Lower leg skin (tissue), 4 donors: ENCODE measurements around the gene GRAP. TPM values are rescaled to one million over a fixed set of nuclear protein-coding genes. Genes with fewer than 3 reads are reported as not detected.
"Not testable (repeated sequence)": the region's sequence is repeated elsewhere in the genome, so short reads cannot be mapped to it uniquely, and the experiment has no call there.

Experiments
- DNase-seq, 2 donors: peaks; one replicate each; pipeline ENCODE4 v3.0.0-alpha.2; 2019; ENCODE audit warnings: low spot score in 2 of 2
- H3K4me3 ChIP-seq: fragments of 200-600 bp; sonication (generic); 2 replicates; pipeline ENCODE4 v1.5.1; 2017; ENCODE audit warnings: mild to moderate bottlenecking, low read depth; ENCODE audit not compliant: poor library complexity, severe bottlenecking
- WGBS, 2 donors: methylation state at CpG; one replicate each; pipeline ENCODE4 v1.1.5; 2018; 5-methylcytosine and 5-hydroxymethylcytosine counted together
- intact Hi-C: fragments of 100-400 bp; cut with DNase I; formaldehyde crosslinking; loops from one replicate; pipeline ENCODE4 v1.15.0; 2023; ENCODE audit warnings: low total_unique reads
- total RNA-seq, 4 donors: library from RNA; depleted of rRNA; stranded (reverse); fragments of >200 nt; gene quantifications; one replicate each; pipeline ENCODE4 v1.1.0, GENCODE V29; 2016

The GRAP gene
- total RNA-seq = 1 to 10 TPM in 2 of 4 donors, under 1 TPM in 2; 0.55 to 3.5 (median 1.2) TPM

- H3K4me3 ChIP-seq, DNase-seq, intact Hi-C loops: not testable (repeated sequence)
- no CpG with 5 or more reads among the region's 12 CpGs for WGBS, 2 donors
Measured at GRCh38 chr17:19046782-19047375, at the start of gene GRAP. Gene GRAP (minus strand): TSS chr17:19046957. CDS start chr17:19046926, 31 bp downstream.

- WGBS, 2 donors = 83 to 96% methylated on average over 5 to 7 of the region's 15 CpGs
- H3K4me3 ChIP-seq, intact Hi-C loops: not testable (repeated sequence)
- peak in 1 of 2 donors; percentile 84 for DNase-seq
Measured at GRCh38 chr17:19093684-19094438, 47.1 kb upstream of the GRAP start.

- intact Hi-C loops, H3K4me3 ChIP-seq: not testable (repeated sequence)
- 30 to 40% methylated on average over 2 to 11 of the region's 15 CpGs for WGBS, 2 donors
- peak; percentile 33 to 80 for DNase-seq
Measured at GRCh38 chr17:19092737-19093683, 46.3 kb upstream of the GRAP start.

GRCh38 chr17:19090058-19090772, 43.5 kb upstream of the GRAP start:
- DNase-seq, intact Hi-C loops, H3K4me3 ChIP-seq: not testable (repeated sequence)
- WGBS, 2 donors = no CpG with 5 or more reads among the region's 13 CpGs

- peak in 1 of 2 donors; percentile 12 for DNase-seq
- intact Hi-C loops = not testable (repeated sequence)
Measured at GRCh38 chr17:19088804-19089685, 42.3 kb upstream of the GRAP start.

GRCh38 chr17:19077386-19077785, 30.6 kb upstream of the GRAP start:
- no CpG with 5 or more reads among the region's 3 CpGs for WGBS, 2 donors
- H3K4me3 ChIP-seq, intact Hi-C loops, DNase-seq: not testable (repeated sequence)

More at GRCh38 chr17:19088804-19089685, 42.3 kb upstream of the GRAP start:
- H3K4me3 ChIP-seq = not testable (repeated sequence)
- no CpG with 5 or more reads among the region's 77 CpGs for WGBS, 2 donors

- WGBS, 2 donors = 50 to 52% methylated on average over 10 of the region's 31 CpGs
- DNase-seq = peak; percentile 37 to 61
- intact Hi-C loops, H3K4me3 ChIP-seq: not testable (repeated sequence)
Measured at GRCh38 chr17:19076398-19077192, 29.8 kb upstream of the GRAP start.

GRCh38 chr17:19070318-19071168, 23.8 kb upstream of the GRAP start:
- intact Hi-C loops, H3K4me3 ChIP-seq, DNase-seq: not testable (repeated sequence)
- WGBS, 2 donors = no CpG with 5 or more reads among the region's 34 CpGs

GRCh38 chr17:19064378-19064777, 17.6 kb upstream of the GRAP start:
- peak in 1 of 2 donors; percentile 83 for DNase-seq
- intact Hi-C loops, H3K4me3 ChIP-seq: not testable (repeated sequence)
- WGBS, 2 donors = 3% methylated on average over 8 of the region's 17 CpGs; no CpG with 5 or more reads in 1 of the 2 donors

GRCh38 chr17:19063326-19063956, 16.7 kb upstream of the GRAP start:
- peak; percentile 86 to 87 for DNase-seq
- WGBS, 2 donors = 0% methylated on average over 10 to 32 of the region's 44 CpGs
- H3K4me3 ChIP-seq, intact Hi-C loops: not testable (repeated sequence)

GRCh38 chr17:19062718-19063325, 16.1 kb upstream of the GRAP start:
- WGBS, 2 donors = no CpG with 5 or more reads among the region's 20 CpGs
- DNase-seq, H3K4me3 ChIP-seq, intact Hi-C loops: not testable (repeated sequence)
